OCI-M1 (cell line): ENCODE data around the gene PEX26.
A peak's percentile ranks its signal among the peaks of the same experiment; 100 is the strongest.
"Not testable (repeated sequence)": the region's sequence is repeated elsewhere in the genome, so short reads cannot be mapped to it uniquely, and the experiment has no call there.

ENCODE experiments used
- DNase-seq: peaks from one replicate; lab custom pipeline; 2025; lab: John Stamatoyannopoulos, UW

The PEX26 gene

GRCh38 chr22:18077639-18078328, at the start of gene PEX26:
PEX26 (plus strand) TSS chr22:18077990; CDS start chr22:18078377, 387 bp downstream.
- DNase-seq: peak; percentile 98

GRCh38 chr22:18028817-18029527, 48.8 kb upstream of the PEX26 start:
- DNase-seq: no peak

- DNase-seq: no peak
Measured at GRCh38 chr22:18029686-18030267, 48.0 kb upstream of the PEX26 start.

GRCh38 chr22:18031695-18032454, 45.9 kb upstream of the PEX26 start:
- no peak for DNase-seq

GRCh38 chr22:18032455-18033101, 45.2 kb upstream of the PEX26 start:
- DNase-seq: no peak

- DNase-seq: no peak
Measured at GRCh38 chr22:18033204-18033998, 44.4 kb upstream of the PEX26 start.

- DNase-seq: no peak
Measured at GRCh38 chr22:18034076-18034475, 43.7 kb upstream of the PEX26 start.

GRCh38 chr22:18035751-18036150, 42.0 kb upstream of the PEX26 start:
- DNase-seq: peak; percentile 25

GRCh38 chr22:18040898-18041297, 36.9 kb upstream of the PEX26 start:
- DNase-seq: not testable (repeated sequence)

- DNase-seq: no peak
Measured at GRCh38 chr22:18042685-18043084, 35.1 kb upstream of the PEX26 start.

- no peak for DNase-seq
Measured at GRCh38 chr22:18044548-18045271, 33.1 kb upstream of the PEX26 start.

- no peak for DNase-seq
Measured at GRCh38 chr22:18045794-18046193, 32.0 kb upstream of the PEX26 start.

GRCh38 chr22:18048041-18048440, 29.7 kb upstream of the PEX26 start:
- DNase-seq: no peak

GRCh38 chr22:18048441-18048898, 29.3 kb upstream of the PEX26 start:
- DNase-seq: peak; percentile 20

GRCh38 chr22:18050065-18050464, 27.7 kb upstream of the PEX26 start:
- DNase-seq: no peak

GRCh38 chr22:18051113-18051512, 26.7 kb upstream of the PEX26 start:
- not testable (repeated sequence) for DNase-seq

GRCh38 chr22:18053216-18053946, 24.4 kb upstream of the PEX26 start:
- not testable (repeated sequence) for DNase-seq

- no peak for DNase-seq
Measured at GRCh38 chr22:18055619-18056160, 22.1 kb upstream of the PEX26 start.

- DNase-seq: peak; percentile 47
Measured at GRCh38 chr22:18056161-18056666, 21.6 kb upstream of the PEX26 start.
